Natural killer cell (primary cell): Measurements from ENCODE around the gene ERVH48-1. TPM values are rescaled to one million over a fixed set of nuclear protein-coding genes. Genes with fewer than 3 reads are reported as not detected.
"Not testable (repeated sequence)": the region's sequence is repeated elsewhere in the genome, so short reads cannot be mapped to it uniquely, and the experiment has no call there.

Experiments used
- ATAC-seq, 3 donors: fragments of 150-1000 bp in 2 of 3; fragments of 200-7000 bp in 1 of 3; cut with Tn5 transposase; 1 replicate in 1 of 3; 2 replicates in 2 of 3; pipeline ENCODE4 v1.10.0; 2021; ENCODE audit warnings: mild to moderate bottlenecking in 2 of 3, moderate library complexity in 2 of 3
- DNase-seq, 2 donors: peaks; one replicate each; pipeline versions ENCODE4 v3.0.0 to v3.0.0-alpha.2; 2013 to 2021; ENCODE audit warnings: mixed read lengths in 1 of 2
- H3K27ac ChIP-seq: one replicate; pipeline ENCODE4 v1.5.1; 2013; ENCODE audit warnings: mild to moderate bottlenecking, low read length
- H3K27me3 ChIP-seq: one replicate; pipeline ENCODE4 v1.6.1; 2013; ENCODE audit warnings: low read length; ENCODE audit not compliant: control insufficient read depth, insufficient read depth
- H3K36me3 ChIP-seq: one replicate; pipeline ENCODE4 v1.6.1; 2013; ENCODE audit warnings: low read length; ENCODE audit not compliant: control insufficient read depth, insufficient read depth
- H3K4me1 ChIP-seq: one replicate; pipeline ENCODE4 v1.6.1; 2013; ENCODE audit warnings: low read length; ENCODE audit not compliant: control insufficient read depth, insufficient read depth
- H3K4me3 ChIP-seq: one replicate; pipeline ENCODE4 v1.5.1; 2013; ENCODE audit warnings: low read length
- H3K9me3 ChIP-seq: one replicate; pipeline ENCODE4 v1.6.1; 2013; ENCODE audit warnings: low read length; ENCODE audit not compliant: control insufficient read depth, insufficient read depth
- H3K27ac Mint-ChIP-seq, 2 donors: one replicate each; pipeline ENCODE4 v1.8.0; 2022; ENCODE audit warnings: mild to moderate bottlenecking in 2 of 2, mixed read lengths in 2 of 2, moderate library complexity in 1 of 2
- H3K27me3 Mint-ChIP-seq, 2 donors: one replicate each; pipeline ENCODE4 v1.8.0; 2022; ENCODE audit warnings: low read depth in 2 of 2, mixed read lengths in 2 of 2
- H3K36me3 Mint-ChIP-seq: one replicate; pipeline ENCODE4 v1.8.0; 2022; ENCODE audit warnings: mixed read lengths
- H3K4me1 Mint-ChIP-seq, 2 donors: one replicate each; pipeline ENCODE4 v1.8.0; 2022; ENCODE audit warnings: mixed read lengths in 2 of 2
- H3K4me3 Mint-ChIP-seq: one replicate; pipeline ENCODE4 v1.8.0; 2022; ENCODE audit warnings: mild to moderate bottlenecking, moderate library complexity, mixed read lengths
- H3K9me3 Mint-ChIP-seq, 2 donors: one replicate each; pipeline ENCODE4 v1.8.0; 2022; ENCODE audit warnings: mixed read lengths in 2 of 2
- WGBS: methylation state at CpG from one replicate; pipeline ENCODE4 v1.1.7; 2013; ENCODE audit warnings: missing lambda C conversion rate; ENCODE audit not compliant: insufficient coverage; 5-methylcytosine and 5-hydroxymethylcytosine counted together
- intact Hi-C: fragments of 100-400 bp; cut with micrococcal nuclease; formaldehyde crosslinking; loops from one replicate; pipeline ENCODE4 v1.14.2; 2022
- total RNA-seq, 4 donors: library from RNA; stranded (reverse); fragments of 120-200 nt in 1 of 4; gene quantifications; one replicate each; pipeline versions ENCODE4 v1.2.3 to v1.2.4, GENCODE V29; 2013 to 2022
- TF ChIP-seq, protein P1 (sequence below): fragments of 200-600 bp; IDR thresholded peaks from one replicate; pipeline ENCODE4 v1.8.0; 2022; ENCODE audit warnings: antibody characterized with exemption

ERVH48-1 gene
- total RNA-seq, 3 donors from 2014 or later (not counting 1 experiment from before 2014, with no cell fraction given), result not detected

GRCh38 chr21:42937960-42938605, 12.7 kb upstream of the ERVH48-1 start:
- H3K4me3 ChIP-seq, result no peak overlapping the region
- intact Hi-C loops, result no loop called here
- TF ChIP-seq, protein P1, sequence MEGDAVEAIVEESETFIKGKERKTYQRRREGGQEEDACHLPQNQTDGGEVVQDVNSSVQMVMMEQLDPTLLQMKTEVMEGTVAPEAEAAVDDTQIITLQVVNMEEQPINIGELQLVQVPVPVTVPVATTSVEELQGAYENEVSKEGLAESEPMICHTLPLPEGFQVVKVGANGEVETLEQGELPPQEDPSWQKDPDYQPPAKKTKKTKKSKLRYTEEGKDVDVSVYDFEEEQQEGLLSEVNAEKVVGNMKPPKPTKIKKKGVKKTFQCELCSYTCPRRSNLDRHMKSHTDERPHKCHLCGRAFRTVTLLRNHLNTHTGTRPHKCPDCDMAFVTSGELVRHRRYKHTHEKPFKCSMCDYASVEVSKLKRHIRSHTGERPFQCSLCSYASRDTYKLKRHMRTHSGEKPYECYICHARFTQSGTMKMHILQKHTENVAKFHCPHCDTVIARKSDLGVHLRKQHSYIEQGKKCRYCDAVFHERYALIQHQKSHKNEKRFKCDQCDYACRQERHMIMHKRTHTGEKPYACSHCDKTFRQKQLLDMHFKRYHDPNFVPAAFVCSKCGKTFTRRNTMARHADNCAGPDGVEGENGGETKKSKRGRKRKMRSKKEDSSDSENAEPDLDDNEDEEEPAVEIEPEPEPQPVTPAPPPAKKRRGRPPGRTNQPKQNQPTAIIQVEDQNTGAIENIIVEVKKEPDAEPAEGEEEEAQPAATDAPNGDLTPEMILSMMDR, result no peak
- H3K27ac ChIP-seq, result no peak overlapping the region
- no peak overlapping the region for H3K4me3 Mint-ChIP-seq
- no peaks in the 10 kb centered on the region for H3K36me3 ChIP-seq
- H3K27ac Mint-ChIP-seq, result no peak overlapping the region
- no peaks in the 10 kb centered on the region for H3K9me3 ChIP-seq
- H3K4me1 Mint-ChIP-seq, result no peaks in the 10 kb centered on the region
- no peak for DNase-seq
- ATAC-seq, result no peak
- no peaks in the 10 kb centered on the region for H3K36me3 Mint-ChIP-seq
- H3K27me3 ChIP-seq, result no peaks in the 10 kb centered on the region
- H3K27me3 Mint-ChIP-seq, result no peaks in the 10 kb centered on the region
- WGBS, result 95% methylated on average over 21 of the region's 21 CpGs
- no peaks in the 10 kb centered on the region for H3K9me3 Mint-ChIP-seq
- no peaks in the 10 kb centered on the region for H3K4me1 ChIP-seq

DNA sequence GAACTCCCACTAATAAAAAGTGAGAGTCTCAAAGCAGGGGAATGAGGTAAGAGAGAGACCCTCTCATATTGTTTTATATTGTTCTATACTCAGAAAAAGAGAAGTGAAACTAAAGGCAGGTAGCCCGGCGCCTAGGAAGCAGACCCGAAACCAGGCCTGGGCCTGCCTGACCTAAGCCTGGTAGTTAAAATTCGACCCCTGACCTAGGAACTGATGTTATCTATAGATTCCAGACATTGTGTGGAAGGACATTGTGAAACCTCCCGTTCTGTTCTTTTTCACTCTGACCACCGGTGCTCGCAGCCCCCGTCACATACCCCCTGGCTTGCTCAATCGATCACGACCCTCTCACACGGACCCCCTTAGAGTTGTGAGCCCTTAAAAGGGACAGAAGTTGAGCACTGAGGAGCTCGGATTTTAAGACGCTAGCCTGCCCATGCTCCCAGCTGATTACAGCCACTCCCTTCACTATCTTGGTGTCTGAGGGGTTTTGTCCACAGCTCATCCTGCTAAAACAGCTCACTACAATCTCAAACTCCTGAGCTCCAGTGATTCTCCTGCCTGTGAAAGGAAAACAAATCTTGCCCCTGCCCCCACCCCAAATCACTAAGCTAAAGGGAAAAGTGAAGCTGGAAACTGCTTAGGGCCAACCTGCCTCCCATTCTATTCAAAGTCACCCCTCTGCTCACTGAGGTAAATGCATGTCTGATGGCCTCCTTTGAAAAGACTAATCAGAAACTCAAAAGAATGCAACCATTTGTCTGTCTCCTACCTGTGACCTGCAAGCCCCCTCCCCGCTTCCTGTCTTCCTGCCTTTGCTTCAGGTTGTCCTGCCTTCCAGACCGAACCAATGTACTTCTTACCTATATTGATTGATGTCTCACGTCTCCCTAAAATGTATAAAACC, 11.9 kb upstream of the ERVH48-1 start:
- H3K27ac Mint-ChIP-seq, H3K36me3 Mint-ChIP-seq, H3K36me3 ChIP-seq, H3K4me3 ChIP-seq, H3K27me3 ChIP-seq, H3K4me3 Mint-ChIP-seq, H3K27ac ChIP-seq, DNase-seq, H3K4me1 ChIP-seq, H3K9me3 ChIP-seq, H3K27me3 Mint-ChIP-seq, intact Hi-C loops, ATAC-seq, H3K4me1 Mint-ChIP-seq, H3K9me3 Mint-ChIP-seq: not testable (repeated sequence)
- WGBS, result 77% methylated on average over 14 of the region's 16 CpGs

DNA sequence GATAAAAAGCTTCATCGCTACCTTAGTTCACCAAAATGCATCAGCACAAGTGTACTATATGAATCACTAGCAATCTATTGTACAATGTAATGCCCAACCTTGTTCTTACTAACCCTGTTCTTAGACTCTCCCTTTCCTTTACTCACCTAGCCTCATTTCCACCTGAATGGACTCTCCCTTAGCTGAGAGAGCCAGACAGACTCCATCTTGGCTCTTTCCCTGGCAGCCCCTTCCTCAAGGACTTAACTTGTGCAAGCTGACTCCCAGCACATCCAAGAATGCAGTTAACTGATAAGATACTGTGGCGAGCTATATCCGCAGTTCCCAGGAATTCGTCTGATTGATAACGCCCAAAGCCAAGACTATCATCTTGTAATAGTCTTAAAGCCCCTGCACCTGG, 10.9 kb upstream of the ERVH48-1 start:
- H3K4me1 Mint-ChIP-seq, H3K9me3 Mint-ChIP-seq, H3K27me3 Mint-ChIP-seq, H3K36me3 Mint-ChIP-seq, H3K4me3 ChIP-seq, H3K27me3 ChIP-seq, intact Hi-C loops, H3K9me3 ChIP-seq, H3K27ac ChIP-seq, DNase-seq, H3K27ac Mint-ChIP-seq, H3K4me1 ChIP-seq, H3K36me3 ChIP-seq, H3K4me3 Mint-ChIP-seq, ATAC-seq: not testable (repeated sequence)
- WGBS, result 100% methylated on average over 1 of the region's 5 CpGs

- WGBS, result 85% methylated on average over 12 of the region's 12 CpGs
- H3K9me3 Mint-ChIP-seq, H3K4me3 ChIP-seq, H3K36me3 Mint-ChIP-seq, H3K27me3 ChIP-seq, H3K4me1 ChIP-seq, DNase-seq, H3K27ac Mint-ChIP-seq, H3K4me3 Mint-ChIP-seq, H3K27me3 Mint-ChIP-seq, H3K36me3 ChIP-seq, intact Hi-C loops, H3K4me1 Mint-ChIP-seq, H3K9me3 ChIP-seq, H3K27ac ChIP-seq, ATAC-seq: not testable (repeated sequence)
Observed at GRCh38 chr21:42933973-42934372, 8.5 kb upstream of the ERVH48-1 start.

GRCh38 chr21:42933137-42933970, 7.9 kb upstream of the ERVH48-1 start:
- H3K9me3 ChIP-seq, H3K4me1 Mint-ChIP-seq, H3K36me3 ChIP-seq, H3K4me3 ChIP-seq, ATAC-seq, H3K4me3 Mint-ChIP-seq, H3K27me3 ChIP-seq, DNase-seq, H3K27me3 Mint-ChIP-seq, H3K36me3 Mint-ChIP-seq, H3K9me3 Mint-ChIP-seq, intact Hi-C loops, H3K4me1 ChIP-seq, H3K27ac ChIP-seq, H3K27ac Mint-ChIP-seq: not testable (repeated sequence)
- WGBS, result 92% methylated on average over 4 of the region's 9 CpGs

DNA sequence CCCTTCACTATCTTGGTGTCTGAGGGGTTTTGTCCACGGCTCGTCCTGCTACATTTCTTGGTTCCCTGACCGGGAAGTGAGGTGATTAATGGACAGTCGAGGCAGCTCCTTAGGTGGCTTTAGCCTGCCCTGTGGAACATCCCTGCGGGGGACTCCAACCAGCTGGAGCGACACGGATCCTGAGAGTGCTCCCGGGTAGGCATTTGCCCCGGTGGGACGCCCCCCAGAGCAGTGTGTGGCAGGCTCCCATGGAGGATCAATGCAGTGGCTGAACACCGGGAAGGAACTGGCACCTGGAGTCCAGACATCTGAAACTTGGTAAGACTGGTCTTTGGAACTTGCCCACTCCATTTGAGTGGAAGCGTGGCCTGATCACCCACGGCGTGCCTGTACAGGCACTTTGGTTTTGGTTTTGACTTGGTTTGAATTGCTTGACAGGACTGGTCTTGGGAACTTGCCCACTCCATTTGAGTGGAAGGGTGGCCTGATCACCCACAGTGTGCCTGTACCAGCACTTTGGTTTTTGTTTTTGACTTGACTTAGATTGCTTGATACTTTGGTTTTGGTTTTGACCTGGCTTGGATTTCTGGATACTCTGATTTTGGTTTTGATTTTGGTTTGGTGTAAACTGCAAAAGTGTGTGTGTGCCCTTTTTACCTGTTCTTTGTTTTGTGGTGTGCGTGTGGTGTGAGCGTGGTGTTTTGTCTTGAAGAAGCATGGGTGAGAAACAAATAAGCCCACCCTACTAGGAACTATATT, 7.1 kb upstream of the ERVH48-1 start:
- H3K4me1 Mint-ChIP-seq, H3K36me3 ChIP-seq, ATAC-seq, H3K4me3 ChIP-seq, H3K4me3 Mint-ChIP-seq, H3K4me1 ChIP-seq, H3K27ac ChIP-seq, H3K27me3 ChIP-seq, H3K9me3 Mint-ChIP-seq, H3K27me3 Mint-ChIP-seq, H3K27ac Mint-ChIP-seq, intact Hi-C loops, DNase-seq, H3K9me3 ChIP-seq, H3K36me3 Mint-ChIP-seq: not testable (repeated sequence)
- 98% methylated on average over 14 of the region's 16 CpGs for WGBS
